Femur (tissue), 1 donor: ENCODE results near the gene NAP1L1.

Experiments used
- DNase-seq: peaks from one replicate; pipeline ENCODE4 v3.0.0-alpha.2; 2017

Gene NAP1L1, protein sequence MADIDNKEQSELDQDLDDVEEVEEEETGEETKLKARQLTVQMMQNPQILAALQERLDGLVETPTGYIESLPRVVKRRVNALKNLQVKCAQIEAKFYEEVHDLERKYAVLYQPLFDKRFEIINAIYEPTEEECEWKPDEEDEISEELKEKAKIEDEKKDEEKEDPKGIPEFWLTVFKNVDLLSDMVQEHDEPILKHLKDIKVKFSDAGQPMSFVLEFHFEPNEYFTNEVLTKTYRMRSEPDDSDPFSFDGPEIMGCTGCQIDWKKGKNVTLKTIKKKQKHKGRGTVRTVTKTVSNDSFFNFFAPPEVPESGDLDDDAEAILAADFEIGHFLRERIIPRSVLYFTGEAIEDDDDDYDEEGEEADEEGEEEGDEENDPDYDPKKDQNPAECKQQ

DNA sequence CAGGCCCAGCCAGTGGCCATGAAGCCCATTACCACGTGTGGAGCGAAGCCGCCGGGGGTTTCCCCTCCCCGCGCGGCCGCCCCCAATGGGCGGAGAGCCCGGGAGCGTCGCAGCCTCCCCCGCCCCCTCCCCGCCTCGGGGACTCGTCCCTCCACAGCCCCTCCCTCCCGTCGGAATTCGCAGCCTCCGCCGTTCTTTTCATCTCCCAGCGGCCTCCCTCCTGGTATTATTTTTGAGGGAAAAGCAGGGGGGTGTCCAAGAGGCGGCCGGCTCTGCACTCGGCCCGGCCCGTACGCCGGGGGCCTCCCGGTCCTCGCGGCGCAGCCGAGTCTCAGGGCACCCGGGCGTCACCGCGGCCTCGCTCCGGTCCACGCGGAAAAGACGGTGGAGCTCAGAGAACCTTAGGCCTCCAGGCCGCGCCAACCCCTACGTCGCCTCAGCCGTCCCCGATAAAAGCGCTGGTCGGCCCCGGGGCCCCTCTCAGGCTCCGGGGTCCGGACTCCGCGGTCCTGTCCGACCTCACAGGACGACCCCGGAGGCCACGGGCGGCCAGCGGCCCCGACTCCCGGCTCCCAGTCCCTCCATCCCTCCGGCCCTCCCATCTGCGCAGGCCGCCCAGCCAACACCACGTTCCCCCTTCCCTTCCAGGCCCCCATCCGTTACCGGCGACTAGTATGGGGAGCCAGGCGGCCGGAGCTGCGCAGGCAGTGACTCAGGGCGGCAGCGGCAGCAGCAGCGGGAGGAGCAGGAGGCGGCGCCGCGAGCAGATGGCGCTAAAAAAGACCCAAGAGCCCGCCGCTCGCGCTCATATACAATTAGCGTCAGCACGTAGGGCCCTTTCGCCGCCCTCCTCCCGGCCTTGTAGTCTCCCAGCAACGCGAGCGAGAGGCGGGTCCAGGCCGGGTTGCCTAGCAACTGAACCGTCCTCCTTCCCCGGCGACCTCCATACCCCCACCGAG lies at the start of gene NAP1L1:
NAP1L1 (minus strand) TSS at position 782 of the 959 bp plus-strand sequence. CDS start 10,466 bp downstream, outside the sequence.
- peak; percentile 99 for DNase-seq

DNA sequence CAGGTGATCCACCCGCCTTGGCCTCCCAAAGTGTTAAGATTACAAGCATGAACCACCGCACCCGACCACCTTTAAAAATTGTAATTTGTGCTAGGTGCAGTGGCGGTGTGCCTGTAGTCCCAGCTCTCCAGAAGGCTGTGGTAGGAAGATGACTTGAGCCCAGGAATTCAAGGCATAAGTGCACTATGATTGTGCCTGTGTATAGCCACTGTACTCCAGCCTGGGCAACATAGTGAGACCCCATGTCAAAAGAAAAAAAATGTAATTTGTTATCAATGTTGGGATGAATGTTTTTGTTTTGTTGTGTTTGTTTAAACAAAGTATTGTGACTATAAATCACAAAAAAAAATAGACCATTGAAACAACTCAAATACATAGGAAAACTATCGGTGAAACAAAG lies 43.1 kb upstream of the NAP1L1 start:
- DNase-seq, result no peak

DNA sequence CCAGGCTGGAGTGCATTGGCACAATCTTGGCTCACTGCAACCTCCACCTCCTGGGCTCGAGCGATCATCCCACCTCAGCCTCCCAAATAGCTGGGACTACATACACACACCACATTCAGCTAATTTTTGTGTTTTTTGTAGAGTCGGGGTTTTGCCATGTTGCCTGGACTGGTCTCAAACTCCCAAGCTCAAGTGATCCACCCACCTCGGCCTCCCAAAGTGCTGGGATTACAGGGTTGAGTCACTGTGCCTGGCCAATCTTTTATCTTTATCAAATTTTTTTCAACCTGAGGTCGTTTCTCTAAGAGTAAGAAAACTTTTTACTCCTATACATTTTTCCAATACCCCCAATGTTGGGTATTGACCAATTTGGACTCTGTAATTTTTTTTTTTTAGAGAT lies 40.0 kb upstream of the NAP1L1 start:
- DNase-seq, result no peak

DNA sequence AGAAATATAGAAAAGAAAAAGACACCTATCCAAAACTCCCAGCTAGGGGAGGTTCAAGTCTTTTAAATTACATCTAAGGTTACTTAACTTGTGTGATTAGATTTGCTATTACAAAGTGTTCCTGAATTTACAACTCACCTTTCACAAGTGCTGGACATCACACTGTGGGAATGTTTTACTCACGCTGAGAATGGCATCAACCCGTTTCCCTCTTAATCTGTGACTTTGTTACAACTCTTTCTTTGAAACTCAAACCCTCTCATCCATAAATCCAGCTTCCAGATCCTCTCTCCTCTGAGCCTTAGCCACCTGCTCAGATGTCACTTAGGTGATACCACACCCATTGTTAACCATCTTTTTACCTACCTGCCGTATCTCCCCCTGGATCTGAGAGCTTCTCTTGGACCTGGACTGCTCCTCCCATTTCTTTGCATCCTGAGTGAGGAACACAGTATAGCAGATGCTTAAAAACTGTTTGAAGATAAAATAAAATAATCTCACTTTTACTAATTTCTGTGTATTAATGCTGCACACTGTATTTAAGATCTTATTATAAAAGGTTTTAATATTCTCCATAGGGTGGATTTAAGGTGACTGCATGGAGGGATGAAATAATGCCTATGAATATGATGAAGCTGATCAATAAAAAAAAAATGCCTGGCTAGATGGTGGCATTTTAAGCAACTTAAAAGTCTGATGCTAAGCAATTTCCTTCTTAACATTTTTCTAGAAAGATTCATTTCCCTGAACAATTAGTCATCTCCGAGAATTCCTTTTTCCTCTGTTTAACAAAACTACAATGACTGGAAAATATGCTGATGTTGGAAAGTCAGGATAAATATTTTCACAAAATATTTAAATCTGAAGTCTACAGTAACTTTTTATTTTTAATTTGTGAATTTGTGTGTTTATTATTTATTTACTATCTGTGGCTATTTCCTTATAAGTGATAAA lies 39.1 kb upstream of the NAP1L1 start:
- no peak for DNase-seq

DNA sequence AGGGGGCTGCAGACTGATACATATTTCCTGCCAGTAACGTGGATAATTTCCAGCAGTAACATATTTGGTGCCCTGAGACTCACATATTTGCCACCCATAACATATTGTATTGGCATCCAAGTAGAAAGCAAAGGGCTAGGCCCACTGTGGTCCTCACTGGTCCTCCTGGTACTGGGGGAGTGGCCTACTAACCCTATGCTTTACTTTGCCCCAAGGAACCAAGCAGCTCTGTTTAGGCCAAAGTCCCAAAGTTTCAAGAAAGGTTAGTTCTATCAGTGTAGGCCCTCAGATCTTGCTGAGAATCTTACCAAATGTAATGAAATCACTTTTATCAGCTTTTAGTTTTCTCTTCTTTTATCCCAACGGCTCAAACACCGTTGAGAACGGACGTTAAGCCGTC lies 35.4 kb upstream of the NAP1L1 start:
- no peak for DNase-seq

DNA sequence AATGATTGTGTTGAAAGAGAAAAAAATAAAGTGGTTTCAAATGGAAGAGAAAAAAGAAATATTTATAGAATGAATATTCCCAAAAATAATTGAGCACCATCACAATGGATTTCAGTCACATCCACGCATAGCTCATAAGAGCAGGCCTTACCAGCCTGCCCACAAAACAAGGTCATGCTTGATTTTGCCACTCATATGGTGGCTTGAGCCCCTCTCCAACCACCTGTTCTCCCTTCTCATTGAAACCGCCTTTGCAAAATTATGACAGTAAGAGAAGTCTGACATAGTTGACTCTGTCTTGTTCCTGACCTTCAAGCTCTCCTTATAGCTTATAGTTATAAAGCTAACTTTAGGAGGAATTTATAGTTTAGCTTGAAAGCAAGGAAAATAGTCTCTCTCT lies 33.3 kb upstream of the NAP1L1 start:
- DNase-seq, result no peak

DNA sequence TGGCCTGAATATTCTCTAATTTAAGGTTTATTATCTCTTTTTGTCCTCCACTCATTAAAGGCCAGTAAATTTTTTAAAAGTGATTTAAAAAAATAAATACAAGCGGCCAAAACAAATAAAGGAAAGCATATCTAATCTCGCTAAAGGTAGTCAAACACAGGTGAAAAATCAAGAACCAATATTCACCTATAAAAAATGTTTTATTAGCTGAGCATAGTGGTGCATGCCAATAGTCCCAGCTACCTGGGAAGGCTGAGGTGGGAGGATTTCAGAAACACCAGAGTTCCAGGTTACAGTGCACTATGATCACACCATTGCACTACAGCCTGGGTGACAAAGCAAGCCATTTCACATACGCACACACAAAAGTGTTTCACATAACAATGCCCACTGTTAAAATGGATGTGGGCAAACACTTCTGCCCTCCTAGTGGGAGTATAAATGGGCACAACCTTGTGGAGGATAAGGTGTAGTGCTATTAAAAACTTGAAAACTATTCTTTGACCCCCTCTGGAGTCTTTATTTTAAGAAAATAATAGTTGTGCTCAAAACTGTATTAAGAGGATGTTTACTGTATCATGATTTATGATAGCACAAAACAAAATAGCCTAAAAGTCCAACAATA lies 32.7 kb upstream of the NAP1L1 start:
- DNase-seq, result no peak

DNA sequence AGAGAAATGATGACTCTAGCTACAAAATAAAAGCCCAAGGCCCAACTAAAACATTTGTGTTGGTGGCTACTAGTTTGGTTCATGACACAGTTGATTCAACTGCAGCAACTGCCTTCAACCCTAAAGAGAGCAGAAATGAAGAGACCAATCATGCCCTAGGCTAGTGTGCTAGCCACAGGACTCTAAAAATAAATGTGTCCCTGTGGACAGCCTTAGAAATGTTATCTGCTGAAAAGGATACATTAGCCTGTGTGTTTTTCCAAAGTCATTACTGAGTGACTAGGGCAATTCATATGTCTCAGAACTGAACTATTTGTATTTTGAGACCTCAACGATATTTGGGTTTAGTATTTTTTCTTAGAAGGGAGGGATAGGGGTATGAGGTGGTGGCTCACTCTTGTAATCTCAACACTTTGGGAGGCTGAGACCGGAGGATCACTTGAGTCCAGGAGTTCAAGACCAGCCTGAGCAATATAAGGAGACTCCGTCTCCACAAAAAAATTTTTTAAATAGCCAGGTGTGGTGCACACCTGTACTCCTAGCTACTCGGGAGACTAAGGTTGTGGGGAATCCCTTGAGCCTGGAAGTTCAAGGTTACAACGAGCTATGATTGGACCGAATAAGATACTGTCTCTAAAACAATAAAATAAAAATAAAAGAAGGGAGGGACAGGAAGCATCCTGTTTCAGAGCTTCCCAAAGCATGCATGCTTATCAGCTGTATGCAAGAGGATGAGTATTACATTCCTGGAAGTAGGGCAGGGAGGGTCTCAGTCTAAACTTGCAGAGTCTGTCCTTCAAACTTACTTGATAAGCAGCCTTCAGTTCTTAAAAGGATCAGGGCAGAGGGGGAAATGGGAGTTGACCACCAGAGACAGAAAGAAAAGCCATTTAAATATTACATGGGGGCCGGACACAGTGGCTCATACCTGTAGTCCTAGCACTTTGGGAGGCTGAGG lies 29.6 kb upstream of the NAP1L1 start:
- DNase-seq, result peak; percentile 19

DNA sequence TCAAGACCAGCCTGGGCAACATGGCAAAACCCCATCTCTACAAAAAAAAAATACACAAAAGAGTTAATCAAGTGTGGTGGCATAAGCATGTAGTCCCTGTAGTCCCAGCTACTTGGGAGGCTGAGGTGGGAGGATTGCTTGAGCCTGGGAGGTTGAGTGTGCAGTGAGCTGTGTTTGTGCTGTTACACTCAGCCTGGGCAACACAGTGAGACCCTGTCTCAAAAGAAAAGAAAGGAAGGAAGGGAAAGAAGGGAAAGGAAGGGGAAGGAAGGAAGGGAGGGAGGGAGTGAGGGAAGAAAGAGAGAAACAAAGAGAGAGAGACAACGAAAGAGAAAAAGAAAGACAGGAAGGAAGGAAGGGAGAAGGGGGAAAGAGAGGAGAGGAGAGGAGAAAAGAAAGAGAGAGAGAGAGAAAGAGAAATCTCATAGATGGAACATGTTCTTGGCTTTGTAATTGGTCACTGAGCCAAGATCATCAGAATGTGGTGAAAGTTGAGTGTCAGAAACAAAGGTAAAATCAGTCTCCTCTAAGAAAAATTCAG lies 26.8 kb upstream of the NAP1L1 start:
- no peak for DNase-seq

DNA sequence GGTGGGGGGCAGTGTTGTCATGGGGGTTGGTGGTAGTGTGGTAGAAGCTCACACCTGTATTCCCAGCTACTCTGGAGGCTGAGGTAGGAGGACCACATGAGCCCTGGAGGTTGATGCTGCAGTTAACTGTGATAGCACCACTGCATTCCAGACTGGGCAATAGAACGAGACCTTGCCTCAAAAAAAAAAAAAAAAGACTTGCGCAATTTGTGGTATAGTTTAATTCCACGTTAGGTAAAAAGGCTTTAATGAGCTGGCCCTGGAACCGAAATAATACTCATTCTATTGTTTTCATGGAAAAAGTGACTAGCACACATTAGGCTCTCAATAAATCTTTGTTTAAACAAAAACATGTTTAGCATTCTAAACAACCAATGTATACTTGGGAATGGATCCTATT lies 25.4 kb upstream of the NAP1L1 start:
- no peak for DNase-seq

DNA sequence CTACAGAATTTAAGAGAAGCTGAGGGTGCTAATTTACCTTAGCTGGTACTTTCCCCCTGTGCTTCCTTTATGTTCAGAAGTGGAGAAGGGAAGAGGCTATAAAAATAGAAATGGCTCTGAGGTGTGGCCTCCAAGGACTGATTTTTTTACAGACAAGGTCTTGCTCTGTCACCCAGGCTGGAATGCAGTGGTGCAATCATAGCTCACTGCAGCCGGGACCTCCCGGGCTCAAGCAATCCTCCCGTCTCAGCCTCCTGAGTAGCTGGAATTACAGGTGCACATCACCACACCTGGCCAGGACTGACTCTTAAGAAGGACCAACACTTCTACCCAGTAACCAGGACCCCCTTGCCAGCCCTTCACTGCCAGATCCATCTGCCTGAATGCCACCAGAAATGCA lies 23.9 kb upstream of the NAP1L1 start:
- DNase-seq, result no peak

DNA sequence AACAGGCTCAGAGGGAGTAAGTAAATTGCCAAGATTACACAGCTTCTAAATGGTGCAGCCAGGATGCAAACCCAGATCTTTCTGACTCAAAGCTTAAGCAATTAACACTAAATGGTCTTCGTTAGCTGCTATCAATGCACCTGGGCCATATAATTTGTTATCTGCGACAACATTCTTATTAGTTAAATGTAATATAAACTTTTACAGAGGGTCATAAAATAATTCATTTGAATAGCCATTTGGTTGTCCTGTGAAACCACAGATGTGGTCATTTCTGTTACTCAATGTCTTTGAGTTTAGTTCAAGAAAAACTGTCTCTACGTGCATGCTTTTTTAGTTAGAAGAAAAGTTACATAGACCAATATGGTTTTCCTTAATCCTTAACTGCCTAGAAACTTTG lies 22.1 kb upstream of the NAP1L1 start:
- DNase-seq, result no peak

DNA sequence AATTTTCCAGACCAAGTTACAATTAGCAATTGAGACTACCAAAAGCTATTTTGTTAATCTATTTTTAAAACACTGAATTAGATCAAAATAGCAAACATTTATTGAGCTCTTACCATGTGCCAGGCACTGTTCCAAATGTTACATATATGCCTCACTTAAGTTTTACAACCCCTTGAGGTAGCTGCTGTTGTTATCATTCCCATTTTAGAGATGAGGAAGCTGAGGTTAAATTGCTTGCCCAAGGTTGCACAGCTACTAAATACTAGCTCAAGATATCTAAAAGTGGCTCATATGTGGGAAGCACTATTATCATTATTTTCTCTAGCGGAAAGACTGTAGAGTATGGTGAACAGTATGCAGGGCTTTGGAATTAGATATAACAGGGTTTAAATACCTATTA lies 19.5 kb upstream of the NAP1L1 start:
- DNase-seq, result no peak

DNA sequence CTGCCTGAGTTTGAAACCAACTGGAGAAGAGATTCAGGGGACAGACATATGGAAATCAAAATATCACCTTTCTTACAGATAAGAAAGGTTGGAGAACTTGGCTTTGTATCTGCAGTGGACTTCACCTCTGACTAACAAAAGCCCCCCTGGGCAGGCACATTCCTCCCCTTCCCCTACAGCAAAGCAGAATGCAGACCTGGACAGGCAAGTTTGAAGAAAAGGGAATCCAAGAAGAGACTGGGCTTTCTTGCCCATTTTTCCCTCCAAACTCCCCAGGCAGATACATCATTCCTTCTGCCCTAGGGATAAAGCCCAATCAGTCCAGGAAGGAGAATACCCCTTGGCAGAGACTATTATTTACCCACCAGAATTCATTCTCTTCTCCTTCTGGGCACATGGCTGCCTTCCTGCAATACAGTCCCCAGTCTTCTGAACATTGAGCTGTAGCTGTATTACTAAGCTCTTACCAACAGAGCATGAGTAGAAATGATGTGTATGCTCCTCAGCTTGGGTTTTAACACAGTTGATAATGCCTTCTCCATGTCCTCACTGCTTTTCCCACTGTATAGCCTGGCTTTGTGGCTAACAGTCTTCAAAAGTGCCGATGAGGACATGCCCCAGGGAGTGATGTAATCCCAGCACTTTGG lies 17.4 kb upstream of the NAP1L1 start:
- DNase-seq, result no peak

DNA sequence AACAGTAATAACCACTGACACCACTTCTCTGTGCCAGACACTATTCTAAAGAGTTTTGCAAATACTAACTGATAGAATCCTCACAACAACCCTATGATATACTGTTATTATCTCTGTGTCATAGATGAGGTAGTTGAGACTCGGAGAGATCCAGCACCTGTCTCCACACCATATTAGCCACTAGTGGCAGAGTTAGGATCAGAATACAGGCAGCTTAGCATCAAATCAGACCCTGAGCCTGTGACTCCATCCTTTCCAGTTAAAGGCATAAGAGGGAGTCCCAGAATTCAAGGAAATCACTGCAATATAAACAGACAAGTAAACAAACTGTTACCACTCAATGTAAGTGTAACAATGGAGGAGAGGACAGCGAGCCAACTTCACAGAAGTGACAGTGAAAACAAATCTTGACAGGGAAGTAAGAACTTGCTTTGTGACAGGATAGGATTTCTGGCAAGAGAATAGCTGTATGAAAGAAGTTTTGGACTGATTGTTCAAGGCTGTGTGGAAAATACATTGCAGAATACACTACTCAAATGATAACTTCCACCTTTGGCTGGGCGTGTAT lies 11.7 kb upstream of the NAP1L1 start:
- no peak for DNase-seq

DNA sequence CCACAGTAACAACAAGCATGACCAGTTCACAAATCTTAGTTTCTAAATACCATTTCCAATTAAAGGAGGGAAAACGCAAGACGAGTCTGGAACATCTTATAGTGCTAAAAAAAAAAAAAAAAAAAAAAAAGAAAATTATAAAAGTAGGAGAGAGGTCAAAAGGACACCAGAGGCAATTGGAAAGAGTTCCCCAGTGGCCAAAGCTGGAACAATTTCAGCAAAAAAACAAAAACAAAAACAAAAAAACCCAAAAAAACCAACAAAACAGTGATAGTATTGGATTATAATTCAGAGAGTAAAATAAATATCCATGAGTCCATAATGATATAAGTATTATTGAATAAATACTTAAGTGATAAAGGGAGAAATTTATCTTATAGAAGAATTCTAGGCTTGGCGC lies 10.3 kb upstream of the NAP1L1 start:
- no peak for DNase-seq

DNA sequence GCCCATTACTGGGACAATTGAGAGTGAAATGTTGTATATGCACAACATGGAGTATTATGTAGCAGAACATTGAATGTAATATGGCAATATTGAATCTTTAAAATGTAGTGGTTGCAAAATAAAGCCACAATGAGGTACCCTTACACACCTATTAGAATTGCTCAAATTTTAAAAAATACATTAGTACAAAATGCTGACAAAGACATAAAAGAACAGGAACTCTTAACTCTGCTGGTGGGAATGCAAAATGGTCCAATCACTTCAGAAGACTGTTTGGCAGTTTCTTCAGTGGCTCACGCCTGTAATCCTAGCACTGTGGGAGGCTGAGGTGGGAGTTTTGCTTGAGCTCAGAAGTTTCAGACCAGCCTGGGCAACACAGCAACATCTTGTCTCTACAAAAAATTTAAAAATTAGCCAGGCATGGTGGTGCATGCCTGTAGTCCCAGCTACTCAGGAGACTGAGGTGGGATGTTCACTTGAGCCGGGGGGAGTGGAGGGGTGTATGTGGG lies 6.8 kb upstream of the NAP1L1 start:
- DNase-seq, result no peak

DNA sequence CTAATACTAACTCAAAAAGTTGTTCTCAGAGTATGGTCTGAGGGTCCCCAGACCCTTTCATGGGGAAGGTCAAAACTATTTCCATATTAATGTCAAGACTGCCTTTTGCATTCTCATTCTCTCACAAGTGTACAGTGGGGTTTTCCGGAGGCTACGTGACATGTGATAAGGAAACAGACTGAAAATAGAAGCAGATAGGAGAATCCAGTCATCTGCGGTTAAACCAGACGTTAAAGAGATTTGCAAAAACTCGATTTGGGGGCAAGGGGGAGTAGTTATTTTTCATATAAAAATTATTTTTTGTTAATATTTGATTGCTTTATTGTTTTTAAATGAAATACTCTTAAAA lies 1.0 kb upstream of the NAP1L1 start:
- no peak for DNase-seq

DNA sequence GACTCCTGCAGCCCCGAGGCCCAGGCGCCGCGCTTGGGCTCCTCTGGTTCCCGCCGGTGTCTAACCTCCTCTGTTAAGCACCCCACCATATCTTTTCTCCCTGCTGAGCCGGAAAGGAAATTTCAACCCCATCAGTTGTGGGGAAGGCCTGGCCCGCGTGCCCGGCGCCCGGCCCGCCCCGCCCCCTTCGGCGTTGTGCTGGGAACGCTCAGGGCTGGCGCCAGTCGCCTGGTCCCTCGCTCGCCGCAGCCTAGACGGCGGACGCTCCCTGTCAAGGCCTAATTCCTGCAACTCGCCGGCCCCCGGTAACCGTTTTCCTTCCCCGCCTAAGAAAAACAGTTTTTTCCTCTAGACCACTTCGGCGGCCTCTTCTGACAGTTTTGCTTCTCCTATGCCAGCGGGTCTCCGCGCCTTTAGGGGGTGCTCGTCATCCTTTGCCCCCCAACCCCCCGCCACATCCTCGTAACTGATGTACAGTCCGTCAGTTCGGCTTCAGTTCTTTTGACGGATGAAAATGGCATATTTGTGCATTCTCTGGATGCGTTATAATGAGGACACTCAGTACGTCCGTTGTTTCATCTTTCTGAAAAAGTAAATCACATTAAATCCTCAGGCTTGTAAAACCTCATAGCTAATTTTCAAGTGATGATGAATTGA lies 506 bp upstream of the NAP1L1 start:
- DNase-seq, result no peak
